ENCODE measurements around the gene KLHL29.

Gene KLHL29

DNA sequence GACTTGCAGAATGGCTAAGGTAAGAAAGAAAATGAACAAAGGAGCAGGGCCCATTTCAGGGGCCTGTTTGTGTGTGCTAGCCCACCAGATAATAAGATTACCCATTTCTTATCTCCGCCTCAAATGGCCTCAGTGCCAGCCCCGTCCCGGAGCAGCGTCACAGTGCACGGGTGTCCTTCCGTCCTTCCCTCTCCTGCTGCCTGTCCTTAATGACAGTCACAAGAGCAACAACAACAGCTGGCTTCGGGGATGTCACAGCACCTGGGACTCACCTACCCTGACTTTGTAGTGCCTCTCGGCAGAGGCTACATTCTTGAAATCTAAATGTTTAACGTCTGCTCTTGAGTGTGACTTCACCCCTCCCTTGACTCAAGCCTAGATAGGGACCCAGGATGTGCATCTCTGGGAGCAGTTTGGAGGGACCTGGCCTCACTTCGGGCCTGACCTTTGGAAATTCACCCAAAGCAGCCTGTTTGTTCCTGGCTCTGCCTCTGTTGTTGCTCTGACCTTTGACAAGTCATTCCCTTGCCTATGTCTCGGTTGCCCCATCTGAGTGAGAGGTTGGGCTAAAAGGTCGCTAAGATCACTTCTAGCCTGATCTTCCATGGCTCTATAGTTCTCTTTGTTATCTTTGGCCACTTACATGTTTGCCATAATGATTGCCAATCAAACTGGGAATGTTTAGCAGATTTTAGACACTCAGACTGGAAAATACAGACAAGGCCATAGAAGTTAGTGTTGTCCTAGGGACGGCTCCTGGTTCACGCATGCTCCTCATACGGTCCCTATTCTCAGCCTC, 122.5 kb downstream of the KLHL29 start:
- in situ Hi-C loops (cut with MboI; ENCODE audit: low sequenced_read_pairs), result no loop called here

DNA sequence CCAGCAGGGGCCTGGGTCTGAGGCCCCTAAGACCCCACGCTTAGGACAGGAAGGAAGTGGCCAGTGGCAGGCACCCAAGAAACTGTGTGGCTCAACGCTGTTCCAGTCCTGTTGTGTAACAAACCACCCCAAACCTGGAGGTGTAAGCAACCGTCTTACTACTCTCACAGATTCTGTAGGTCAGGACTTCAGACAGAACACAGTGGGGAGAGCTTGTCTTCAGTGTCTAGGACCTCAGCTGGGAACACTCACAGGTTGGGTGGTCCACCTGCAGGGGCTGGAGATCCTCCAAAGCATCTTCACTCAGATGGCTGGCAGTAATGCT, 123.0 kb downstream of the KLHL29 start:
- in situ Hi-C loops (cut with MboI; ENCODE audit: low sequenced_read_pairs), result no loop called here

DNA sequence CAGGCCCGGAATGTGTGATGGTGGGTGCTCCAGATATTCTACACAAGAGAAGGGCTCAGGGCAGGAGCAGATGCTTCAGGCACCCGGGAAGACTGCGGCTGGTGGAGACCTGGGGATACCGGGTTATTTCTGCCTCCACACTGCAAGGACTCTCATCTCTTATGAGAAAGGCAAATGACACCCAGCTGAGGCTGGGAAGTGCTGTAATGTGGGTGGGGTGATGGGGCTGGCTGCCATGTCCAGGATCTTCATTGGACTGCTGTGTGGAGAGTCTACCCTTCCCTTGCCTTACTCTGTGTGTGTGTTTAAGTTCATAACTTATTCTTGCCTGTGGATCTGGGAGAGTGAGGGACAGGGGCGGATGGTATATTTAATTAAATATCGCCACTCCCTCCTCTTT, 124.1 kb downstream of the KLHL29 start:
- in situ Hi-C loops (cut with MboI; ENCODE audit: low sequenced_read_pairs), result no loop called here

DNA sequence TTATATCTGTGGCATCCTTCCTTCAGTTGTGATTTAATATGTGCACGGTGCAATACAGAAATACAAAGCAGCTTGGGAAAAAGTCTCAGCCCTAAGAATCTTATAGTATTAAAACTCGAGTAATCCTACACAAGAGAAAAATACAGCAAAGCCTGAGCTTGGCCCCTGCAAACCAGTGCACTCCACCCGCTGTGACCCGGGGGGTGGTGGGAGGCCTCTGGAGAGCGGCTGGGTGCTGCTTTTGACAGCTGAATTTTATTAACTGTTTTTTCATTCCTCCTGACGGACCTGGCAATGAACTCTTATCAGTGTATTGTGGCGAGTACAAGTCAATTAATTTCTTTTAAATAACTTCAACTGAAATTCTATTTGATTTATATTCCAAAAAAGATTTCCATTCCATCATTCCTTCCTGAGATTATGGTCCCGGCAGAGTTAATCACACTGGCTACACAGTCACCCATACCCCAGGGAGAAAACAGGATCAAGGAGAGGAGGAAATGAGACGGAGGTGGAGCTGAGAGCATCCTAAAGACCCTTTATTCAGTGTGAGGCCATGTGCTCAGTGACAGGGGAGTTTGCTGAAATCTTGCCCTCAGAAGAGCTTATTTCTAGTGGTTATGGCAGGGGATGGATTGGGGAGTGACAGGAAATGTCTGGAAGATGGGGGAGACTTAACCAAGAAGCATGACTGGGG, 124.8 kb downstream of the KLHL29 start:
- in situ Hi-C loops (cut with MboI; ENCODE audit: low sequenced_read_pairs), result no loop called here

- in situ Hi-C loops (cut with MboI; ENCODE audit: low sequenced_read_pairs), result no loop called here
Observed at GRCh38 chr2:23510471-23510870, 125.5 kb downstream of the KLHL29 start.

GRCh38 chr2:23512778-23513177, 127.8 kb downstream of the KLHL29 start:
- in situ Hi-C loops (cut with MboI; ENCODE audit: low sequenced_read_pairs), result no loop called here

DNA sequence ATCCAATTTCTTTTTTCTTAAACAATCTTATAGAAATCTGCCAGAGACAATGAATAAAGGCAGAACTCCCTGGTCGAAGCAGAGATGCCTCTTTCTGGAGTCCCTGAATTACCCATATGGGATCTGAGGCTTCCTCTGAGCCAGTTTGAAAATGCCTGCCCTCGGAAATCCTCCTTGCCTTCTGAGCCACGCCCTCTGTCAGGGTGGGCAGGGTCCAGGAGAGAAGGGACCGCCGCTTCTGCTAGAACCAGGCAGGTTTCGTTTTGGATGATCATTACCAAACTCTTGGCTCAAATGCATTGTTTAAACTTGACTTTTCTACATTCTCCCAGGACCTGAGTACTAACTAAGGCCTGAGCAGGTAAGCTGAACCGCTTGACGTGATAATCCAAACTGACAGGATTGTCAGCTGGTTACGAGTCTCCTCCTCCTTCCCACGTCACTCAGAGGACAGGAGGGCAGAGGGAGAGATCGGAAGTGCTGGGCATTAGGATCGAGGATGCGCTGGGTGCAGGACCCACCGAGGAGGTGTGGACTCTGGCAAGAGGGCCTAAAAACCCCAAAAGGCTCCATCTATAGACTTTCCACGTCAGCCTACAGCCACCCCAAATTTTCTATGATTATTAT, 128.4 kb downstream of the KLHL29 start:
- in situ Hi-C loops (cut with MboI; ENCODE audit: low sequenced_read_pairs), result no loop called here

- in situ Hi-C loops (cut with MboI; ENCODE audit: low sequenced_read_pairs), result no loop called here
Observed at GRCh38 chr2:23513872-23514793, 129.2 kb downstream of the KLHL29 start.

DNA sequence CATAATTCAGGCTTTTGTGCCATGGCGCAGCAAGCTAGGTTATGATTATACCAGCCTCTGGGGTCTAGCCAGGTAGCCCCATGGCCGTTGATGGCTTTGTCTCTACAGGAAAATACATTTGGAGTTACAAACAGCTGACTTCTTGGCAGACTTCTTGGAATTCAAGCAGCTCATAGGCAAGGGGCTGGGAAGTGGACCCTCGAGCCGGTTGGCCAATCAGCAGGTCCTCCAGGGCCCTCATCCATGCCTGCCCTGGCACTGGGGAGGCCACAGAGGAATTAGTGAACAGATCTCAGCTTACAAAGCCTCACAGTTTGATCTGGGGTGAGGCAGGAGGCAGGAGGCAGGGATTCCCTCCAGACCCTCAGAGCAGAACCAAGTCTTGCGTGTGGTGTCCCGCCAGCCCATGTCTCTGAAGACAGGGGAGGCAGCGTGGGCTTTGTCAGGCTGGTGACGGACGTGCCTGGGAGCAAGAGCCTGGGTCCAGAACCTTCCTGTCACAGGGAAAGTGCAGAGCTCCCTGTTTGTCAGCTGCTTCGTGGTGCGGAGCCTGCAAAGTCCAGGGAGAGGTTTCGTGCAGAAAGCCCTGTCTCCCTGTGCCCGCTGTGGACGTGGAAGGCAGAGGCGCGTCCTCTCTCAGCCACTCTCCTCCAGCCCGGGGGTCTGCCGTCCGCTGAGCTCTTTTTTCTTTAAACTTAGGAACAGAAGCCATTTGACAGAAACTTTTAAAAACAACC, 131.7 kb downstream of the KLHL29 start:
- in situ Hi-C loops (cut with MboI; ENCODE audit: low sequenced_read_pairs), result no loop called here

DNA sequence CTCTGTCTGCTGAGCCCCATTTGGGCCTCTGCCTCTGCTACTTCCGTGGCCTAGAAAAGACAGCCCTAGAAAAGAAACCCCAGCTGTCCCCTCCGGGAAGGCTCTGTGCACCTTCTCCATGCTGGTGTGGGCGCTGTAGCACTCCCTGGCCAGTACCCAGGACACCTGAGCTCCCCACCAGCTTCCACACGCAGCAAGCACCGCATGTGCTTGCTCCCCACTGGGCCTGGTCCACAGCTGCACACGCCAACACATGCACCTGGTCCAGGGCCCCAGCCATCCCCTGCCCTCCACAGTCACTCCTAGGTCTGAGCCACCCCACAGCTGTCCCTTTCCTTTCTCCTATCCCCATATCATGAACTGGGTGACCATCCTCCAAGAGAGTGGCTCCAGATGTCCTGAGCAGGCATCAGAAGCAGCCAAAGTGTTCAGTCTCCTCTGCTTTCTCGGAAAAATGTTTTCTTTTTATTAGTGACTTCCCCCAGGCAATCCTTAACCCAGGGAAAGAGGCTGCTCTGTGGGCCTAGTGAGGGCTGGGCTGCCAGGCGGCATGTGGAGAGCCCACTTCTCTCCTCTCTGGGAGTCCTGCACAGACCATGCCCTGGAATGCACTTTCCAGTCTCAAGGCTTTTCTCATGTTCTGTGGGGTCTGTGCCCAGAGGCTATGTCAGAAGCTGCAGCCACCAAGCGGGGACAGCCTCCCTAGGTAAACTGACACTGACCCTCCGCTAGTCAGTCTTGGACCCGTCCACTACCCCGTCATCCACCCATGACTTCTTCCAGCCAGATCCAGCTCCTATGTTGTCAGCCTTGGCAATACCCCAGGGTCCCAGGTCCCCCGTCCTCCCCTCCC, 133.7 kb downstream of the KLHL29 start:
- in situ Hi-C loops (cut with MboI; ENCODE audit: low sequenced_read_pairs), result no loop called here

DNA sequence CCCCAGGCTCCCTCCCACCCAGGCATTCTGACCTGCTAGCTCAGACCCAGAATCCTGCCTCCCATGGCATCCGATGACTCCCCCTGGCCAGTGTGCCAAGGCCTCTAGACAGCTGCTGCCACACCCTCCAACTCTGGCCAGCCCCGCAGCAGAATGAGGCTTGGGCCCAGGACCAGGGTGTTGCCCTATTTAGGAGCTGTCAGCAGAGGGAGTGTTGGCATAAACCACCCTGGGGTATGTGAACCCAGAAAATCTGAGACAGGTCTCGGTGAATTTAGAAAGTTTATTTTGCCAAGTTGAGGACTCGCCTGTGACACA, 134.3 kb downstream of the KLHL29 start:
- in situ Hi-C loops (cut with MboI; ENCODE audit: low sequenced_read_pairs), result no loop called here

- in situ Hi-C loops (cut with MboI; ENCODE audit: low sequenced_read_pairs), result no loop called here
Observed at GRCh38 chr2:23520256-23520655, 135.3 kb downstream of the KLHL29 start.

GRCh38 chr2:23521060-23521459, 136.1 kb downstream of the KLHL29 start:
- in situ Hi-C loops (cut with MboI; ENCODE audit: low sequenced_read_pairs), result no loop called here

DNA sequence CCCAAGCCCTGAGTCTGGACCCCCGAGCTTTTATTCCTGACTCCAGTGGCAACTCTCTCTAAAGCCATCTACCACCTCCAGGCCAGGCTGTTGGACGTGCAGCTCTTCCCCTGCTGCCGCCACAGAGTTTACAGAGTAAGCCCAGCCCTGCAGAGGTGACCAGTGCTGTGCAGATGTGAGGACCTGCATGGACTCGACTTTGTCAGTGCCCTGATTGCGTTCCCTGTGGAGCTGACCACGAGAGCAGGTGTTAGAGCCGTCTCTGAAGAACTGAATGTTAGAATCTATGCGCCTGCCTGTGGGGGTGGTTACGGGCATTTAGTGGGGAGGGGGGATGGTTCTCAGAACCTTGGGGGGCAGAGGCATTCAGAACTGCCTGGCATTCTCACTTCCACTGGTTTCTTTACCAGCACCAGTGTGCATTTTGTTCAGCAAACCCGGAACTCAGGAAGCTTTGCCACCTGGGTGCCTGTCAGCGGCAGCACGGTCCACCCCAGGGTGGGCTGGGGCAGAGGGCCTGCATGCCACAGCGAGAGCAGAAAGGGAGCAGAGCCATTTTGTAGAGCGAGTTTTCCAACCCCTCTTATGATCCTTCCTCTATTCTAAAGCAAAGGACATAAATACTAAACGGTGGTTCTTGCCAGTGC, 137.9 kb downstream of the KLHL29 start:
- in situ Hi-C loops (cut with MboI; ENCODE audit: low sequenced_read_pairs), result no loop called here

- in situ Hi-C loops (cut with MboI; ENCODE audit: low sequenced_read_pairs), result no loop called here
Observed at GRCh38 chr2:23523373-23524260, 138.6 kb downstream of the KLHL29 start.

DNA sequence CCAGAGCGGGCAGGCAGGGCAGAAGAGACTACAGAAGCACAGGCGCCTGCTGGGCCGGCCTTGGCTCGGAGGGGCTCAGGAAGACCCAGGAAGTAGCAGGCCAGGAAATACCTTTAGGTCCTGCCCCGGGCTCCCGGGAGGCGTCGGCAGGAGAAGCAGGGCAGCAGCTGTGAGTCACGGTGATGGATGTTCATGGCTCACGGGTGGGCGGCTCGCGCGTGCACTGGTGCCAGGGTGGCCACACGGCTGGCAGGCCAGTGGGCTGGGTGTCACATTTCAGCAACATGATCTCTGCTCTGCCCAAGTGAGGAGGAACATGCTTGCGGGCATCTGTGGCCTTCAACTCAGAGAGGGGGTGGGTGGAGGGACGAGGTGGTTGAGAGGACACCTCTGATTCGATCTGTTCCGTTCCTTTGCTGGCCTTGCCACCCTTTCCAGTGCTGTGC, 139.3 kb downstream of the KLHL29 start:
- in situ Hi-C loops (cut with MboI; ENCODE audit: low sequenced_read_pairs), result no loop called here

GRCh38 chr2:23525137-23525765, 140.3 kb downstream of the KLHL29 start:
- in situ Hi-C loops (cut with MboI; ENCODE audit: low sequenced_read_pairs), result no loop called here

GRCh38 chr2:23526114-23526513, 141.1 kb downstream of the KLHL29 start:
- in situ Hi-C loops (cut with MboI; ENCODE audit: low sequenced_read_pairs), result no loop called here
